HepG2 (cell line): Measurements from ENCODE around the gene TOM1L1. TPM values are rescaled to one million over a fixed set of nuclear protein-coding genes. Genes with fewer than 3 reads are reported as not detected.

ENCODE experiments used
- ELF3 ChIP-seq: IDR thresholded peaks from 2 replicates; pipeline ENCODE4 v1.6.1; 2016; ENCODE audit warnings: missing genetic modification reagents, missing compliant biosample characterization
- HOXA5 ChIP-seq: sonication (generic); formaldehyde crosslinking; IDR thresholded peaks from 2 replicates; pipeline ENCODE4 v1.4.0; 2020; ENCODE audit warnings: missing genetic modification reagents
- SMAD1 ChIP-seq: sonication (generic); formaldehyde crosslinking; IDR thresholded peaks from 2 replicates; pipeline ENCODE4 v1.4.0; 2020; ENCODE audit warnings: missing genetic modification reagents, low read depth, mild to moderate bottlenecking, borderline replicate concordance
- ZNF337 ChIP-seq: sonication (generic); formaldehyde crosslinking; IDR thresholded peaks from 2 replicates; pipeline ENCODE4 v1.5.1; 2020; ENCODE audit warnings: missing genetic modification reagents, low read depth, mild to moderate bottlenecking, borderline replicate concordance
- ZNF577 ChIP-seq: sonication (generic); formaldehyde crosslinking; IDR thresholded peaks from 2 replicates; pipeline ENCODE4 v1.4.0; 2020; ENCODE audit warnings: mild to moderate bottlenecking, low read depth, missing genetic modification reagents, borderline replicate concordance
- ZNF777 ChIP-seq: sonication (generic); formaldehyde crosslinking; IDR thresholded peaks from 2 replicates; pipeline ENCODE4 v1.4.0; 2020; ENCODE audit warnings: missing genetic modification reagents
- polyA plus RNA-seq, 8 experiments: library from polyadenylated mRNA; depleted of rRNA in 3 of 8; stranded (reverse) in 7 of 8; unstranded in 1 of 8; fragments of >200 nt; fragmentation: Illumina TruSeq in 4 of 8; extraction: Trizol in 4 of 8; gene quantifications; 2 replicates each; pipeline versions ENCODE4 v1.2.1 to v1.2.3, GENCODE V29; 2011 to 2016; ENCODE audit warnings: low read depth in 4 of 8, missing spikeins in 1 of 8, mixed read lengths in 1 of 8; ENCODE audit not compliant: insufficient read depth in 1 of 8
- total RNA-seq, 5 experiments: library from RNA; depleted of rRNA; stranded (reverse); fragments of >200 nt; fragmentation: Illumina TruSeq; extraction: Trizol; gene quantifications; 2 replicates each; pipeline ENCODE4 v1.2.3, GENCODE V29; 2016; ENCODE audit warnings: low read depth in 1 of 5
- TF ChIP-seq, protein P1 (sequence below): sonication (generic); formaldehyde crosslinking; IDR thresholded peaks from 2 replicates; pipeline ENCODE4 v1.4.0; 2020; ENCODE audit warnings: missing genetic modification reagents
- TF ChIP-seq, protein P2 (sequence below): sonication (generic); formaldehyde crosslinking; IDR thresholded peaks from 2 replicates; pipeline ENCODE4 v1.8.0; 2022; ENCODE audit warnings: low read depth, missing genetic modification reagents
- TF ChIP-seq, protein P3 (sequence below): sonication (generic); formaldehyde crosslinking; IDR thresholded peaks from 2 replicates; pipeline ENCODE4 v1.4.0; 2020; ENCODE audit warnings: missing genetic modification reagents
- TF ChIP-seq, protein P4 (sequence below): sonication (generic); formaldehyde crosslinking; IDR thresholded peaks from 2 replicates; pipeline ENCODE4 v1.5.0; 2020; ENCODE audit warnings: mild to moderate bottlenecking, missing genetic modification reagents
- TF ChIP-seq, protein P5 (sequence below): sonication (generic); formaldehyde crosslinking; IDR thresholded peaks from 2 replicates; pipeline ENCODE4 v1.4.0; 2020; ENCODE audit warnings: missing genetic modification reagents
- TF ChIP-seq, protein P6 (sequence below): IDR thresholded peaks from 2 replicates; pipeline ENCODE4 v1.6.1; 2016; ENCODE audit warnings: low read depth
- TF ChIP-seq, protein P7 (sequence below): sonication (generic); formaldehyde crosslinking; IDR thresholded peaks from 2 replicates; pipeline ENCODE4 v1.5.0; 2020; ENCODE audit warnings: mild to moderate bottlenecking, missing genetic modification reagents

TOM1L1 gene
- total and polyA plus RNA-seq, 2 of the 13 experiments (the other 11 are each of a cell fraction or from before 2014, with no cell fraction given): 45.3 to 51.3 TPM

DNA sequence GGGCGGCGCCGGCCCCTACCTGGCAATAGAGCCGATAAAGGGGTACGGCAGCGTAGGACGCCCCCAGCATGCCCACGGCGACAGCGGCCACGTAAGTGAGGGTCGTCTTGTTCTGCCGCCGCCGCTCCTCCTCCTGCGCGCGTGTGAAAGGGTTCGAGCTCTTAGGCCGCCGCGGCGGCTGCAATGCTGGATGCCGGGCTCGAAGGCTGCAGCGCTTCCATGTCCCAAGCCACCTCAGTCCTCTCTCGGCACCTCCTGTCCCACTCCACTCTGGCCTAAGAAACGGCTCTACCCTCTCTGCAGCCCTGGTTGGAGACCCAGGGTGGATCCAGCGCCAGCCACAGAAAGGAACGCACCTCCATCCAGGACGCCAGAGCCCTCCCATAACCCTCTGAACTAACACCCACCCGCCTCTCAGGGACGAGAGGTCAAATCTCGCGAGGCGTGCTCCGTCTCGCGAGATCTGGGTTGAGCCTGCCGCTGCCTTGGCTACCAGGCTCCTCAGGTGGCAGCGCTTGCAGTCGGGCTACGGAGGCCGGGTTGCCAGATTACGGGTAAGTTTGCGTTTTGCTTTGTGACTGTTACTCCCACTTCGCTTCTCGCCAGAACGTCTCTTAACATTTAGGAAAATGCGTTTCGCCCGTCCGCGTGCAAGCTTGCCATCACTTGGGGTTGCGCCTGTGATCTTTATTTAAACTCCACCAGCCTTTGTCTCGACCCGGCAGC, 67.8 kb downstream of the TOM1L1 start, which contains the start of the genes COX11 and STXBP4 (continued):
- TF ChIP-seq, protein P1, sequence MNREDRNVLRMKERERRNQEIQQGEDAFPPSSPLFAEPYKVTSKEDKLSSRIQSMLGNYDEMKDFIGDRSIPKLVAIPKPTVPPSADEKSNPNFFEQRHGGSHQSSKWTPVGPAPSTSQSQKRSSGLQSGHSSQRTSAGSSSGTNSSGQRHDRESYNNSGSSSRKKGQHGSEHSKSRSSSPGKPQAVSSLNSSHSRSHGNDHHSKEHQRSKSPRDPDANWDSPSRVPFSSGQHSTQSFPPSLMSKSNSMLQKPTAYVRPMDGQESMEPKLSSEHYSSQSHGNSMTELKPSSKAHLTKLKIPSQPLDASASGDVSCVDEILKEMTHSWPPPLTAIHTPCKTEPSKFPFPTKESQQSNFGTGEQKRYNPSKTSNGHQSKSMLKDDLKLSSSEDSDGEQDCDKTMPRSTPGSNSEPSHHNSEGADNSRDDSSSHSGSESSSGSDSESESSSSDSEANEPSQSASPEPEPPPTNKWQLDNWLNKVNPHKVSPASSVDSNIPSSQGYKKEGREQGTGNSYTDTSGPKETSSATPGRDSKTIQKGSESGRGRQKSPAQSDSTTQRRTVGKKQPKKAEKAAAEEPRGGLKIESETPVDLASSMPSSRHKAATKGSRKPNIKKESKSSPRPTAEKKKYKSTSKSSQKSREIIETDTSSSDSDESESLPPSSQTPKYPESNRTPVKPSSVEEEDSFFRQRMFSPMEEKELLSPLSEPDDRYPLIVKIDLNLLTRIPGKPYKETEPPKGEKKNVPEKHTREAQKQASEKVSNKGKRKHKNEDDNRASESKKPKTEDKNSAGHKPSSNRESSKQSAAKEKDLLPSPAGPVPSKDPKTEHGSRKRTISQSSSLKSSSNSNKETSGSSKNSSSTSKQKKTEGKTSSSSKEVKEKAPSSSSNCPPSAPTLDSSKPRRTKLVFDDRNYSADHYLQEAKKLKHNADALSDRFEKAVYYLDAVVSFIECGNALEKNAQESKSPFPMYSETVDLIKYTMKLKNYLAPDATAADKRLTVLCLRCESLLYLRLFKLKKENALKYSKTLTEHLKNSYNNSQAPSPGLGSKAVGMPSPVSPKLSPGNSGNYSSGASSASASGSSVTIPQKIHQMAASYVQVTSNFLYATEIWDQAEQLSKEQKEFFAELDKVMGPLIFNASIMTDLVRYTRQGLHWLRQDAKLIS (CRISPR knock-in tag): peak; percentile 50; the same call in 1 of the 2 replicates
- TF ChIP-seq HOXA5 (CRISPR knock-in tag) (peak; percentile 86), SMAD1 (CRISPR knock-in tag) (peak; percentile 64; the same call in 1 of the 2 replicates), ELF3 (CRISPR knock-in tag) (peak; percentile 78), ZNF777 (CRISPR knock-in tag) (peak; percentile 26; the same call in 1 of the 2 replicates), ZNF577 (CRISPR knock-in tag) (no peak), ZNF337 (CRISPR knock-in tag) (no peak)
- TF ChIP-seq, protein P2, sequence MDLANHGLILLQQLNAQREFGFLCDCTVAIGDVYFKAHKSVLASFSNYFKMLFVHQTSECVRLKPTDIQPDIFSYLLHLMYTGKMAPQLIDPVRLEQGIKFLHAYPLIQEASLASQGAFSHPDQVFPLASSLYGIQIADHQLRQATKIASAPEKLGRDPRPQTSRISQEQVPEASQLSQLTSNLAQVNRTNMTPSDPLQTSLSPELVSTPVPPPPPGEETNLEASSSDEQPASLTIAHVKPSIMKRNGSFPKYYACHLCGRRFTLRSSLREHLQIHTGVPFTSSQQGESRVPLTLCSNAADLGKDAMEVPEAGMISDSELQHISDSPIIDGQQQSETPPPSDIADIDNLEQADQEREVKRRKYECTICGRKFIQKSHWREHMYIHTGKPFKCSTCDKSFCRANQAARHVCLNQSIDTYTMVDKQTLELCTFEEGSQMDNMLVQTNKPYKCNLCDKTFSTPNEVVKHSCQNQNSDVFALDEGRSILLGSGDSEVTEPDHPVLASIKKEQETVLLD: 0 out of 2 replicates have a peak, but pooled peaks have one; percentile 48
- TF ChIP-seq, protein P3, sequence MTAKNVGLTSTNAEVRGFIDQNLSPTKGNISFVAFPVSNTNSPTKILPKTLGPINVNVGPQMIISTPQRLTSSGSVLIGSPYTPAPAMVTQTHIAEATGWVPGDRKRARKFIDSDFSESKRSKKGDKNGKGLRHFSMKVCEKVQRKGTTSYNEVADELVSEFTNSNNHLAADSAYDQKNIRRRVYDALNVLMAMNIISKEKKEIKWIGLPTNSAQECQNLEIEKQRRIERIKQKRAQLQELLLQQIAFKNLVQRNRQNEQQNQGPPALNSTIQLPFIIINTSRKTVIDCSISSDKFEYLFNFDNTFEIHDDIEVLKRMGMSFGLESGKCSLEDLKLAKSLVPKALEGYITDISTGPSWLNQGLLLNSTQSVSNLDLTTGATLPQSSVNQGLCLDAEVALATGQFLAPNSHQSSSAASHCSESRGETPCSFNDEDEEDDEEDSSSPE: 0 out of 2 replicates have a peak, but pooled peaks have one; percentile 36
- TF ChIP-seq, protein P4, sequence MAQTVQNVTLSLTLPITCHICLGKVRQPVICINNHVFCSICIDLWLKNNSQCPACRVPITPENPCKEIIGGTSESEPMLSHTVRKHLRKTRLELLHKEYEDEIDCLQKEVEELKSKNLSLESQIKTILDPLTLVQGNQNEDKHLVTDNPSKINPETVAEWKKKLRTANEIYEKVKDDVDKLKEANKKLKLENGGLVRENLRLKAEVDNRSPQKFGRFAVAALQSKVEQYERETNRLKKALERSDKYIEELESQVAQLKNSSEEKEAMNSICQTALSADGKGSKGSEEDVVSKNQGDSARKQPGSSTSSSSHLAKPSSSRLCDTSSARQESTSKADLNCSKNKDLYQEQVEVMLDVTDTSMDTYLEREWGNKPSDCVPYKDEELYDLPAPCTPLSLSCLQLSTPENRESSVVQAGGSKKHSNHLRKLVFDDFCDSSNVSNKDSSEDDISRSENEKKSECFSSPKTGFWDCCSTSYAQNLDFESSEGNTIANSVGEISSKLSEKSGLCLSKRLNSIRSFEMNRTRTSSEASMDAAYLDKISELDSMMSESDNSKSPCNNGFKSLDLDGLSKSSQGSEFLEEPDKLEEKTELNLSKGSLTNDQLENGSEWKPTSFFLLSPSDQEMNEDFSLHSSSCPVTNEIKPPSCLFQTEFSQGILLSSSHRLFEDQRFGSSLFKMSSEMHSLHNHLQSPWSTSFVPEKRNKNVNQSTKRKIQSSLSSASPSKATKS (CRISPR knock-in tag): 0 out of 2 replicates have a peak, but pooled peaks have one; percentile 67
- TF ChIP-seq, protein P5, sequence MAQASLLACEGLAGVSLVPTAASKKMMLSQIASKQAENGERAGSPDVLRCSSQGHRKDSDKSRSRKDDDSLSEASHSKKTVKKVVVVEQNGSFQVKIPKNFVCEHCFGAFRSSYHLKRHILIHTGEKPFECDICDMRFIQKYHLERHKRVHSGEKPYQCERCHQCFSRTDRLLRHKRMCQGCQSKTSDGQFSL: peak; percentile 96
- TF ChIP-seq, protein P6, sequence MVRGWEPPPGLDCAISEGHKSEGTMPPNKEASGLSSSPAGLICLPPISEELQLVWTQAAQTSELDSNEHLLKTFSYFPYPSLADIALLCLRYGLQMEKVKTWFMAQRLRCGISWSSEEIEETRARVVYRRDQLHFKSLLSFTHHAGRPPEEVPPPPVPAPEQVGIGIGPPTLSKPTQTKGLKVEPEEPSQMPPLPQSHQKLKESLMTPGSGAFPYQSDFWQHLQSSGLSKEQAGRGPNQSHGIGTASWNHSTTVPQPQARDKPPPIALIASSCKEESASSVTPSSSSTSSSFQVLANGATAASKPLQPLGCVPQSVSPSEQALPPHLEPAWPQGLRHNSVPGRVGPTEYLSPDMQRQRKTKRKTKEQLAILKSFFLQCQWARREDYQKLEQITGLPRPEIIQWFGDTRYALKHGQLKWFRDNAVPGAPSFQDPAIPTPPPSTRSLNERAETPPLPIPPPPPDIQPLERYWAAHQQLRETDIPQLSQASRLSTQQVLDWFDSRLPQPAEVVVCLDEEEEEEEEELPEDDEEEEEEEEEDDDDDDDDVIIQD (CRISPR knock-in tag): peak; percentile 92
- TF ChIP-seq, protein P7, sequence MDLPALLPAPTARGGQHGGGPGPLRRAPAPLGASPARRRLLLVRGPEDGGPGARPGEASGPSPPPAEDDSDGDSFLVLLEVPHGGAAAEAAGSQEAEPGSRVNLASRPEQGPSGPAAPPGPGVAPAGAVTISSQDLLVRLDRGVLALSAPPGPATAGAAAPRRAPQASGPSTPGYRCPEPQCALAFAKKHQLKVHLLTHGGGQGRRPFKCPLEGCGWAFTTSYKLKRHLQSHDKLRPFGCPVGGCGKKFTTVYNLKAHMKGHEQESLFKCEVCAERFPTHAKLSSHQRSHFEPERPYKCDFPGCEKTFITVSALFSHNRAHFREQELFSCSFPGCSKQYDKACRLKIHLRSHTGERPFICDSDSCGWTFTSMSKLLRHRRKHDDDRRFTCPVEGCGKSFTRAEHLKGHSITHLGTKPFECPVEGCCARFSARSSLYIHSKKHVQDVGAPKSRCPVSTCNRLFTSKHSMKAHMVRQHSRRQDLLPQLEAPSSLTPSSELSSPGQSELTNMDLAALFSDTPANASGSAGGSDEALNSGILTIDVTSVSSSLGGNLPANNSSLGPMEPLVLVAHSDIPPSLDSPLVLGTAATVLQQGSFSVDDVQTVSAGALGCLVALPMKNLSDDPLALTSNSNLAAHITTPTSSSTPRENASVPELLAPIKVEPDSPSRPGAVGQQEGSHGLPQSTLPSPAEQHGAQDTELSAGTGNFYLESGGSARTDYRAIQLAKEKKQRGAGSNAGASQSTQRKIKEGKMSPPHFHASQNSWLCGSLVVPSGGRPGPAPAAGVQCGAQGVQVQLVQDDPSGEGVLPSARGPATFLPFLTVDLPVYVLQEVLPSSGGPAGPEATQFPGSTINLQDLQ: no peak
